Measurements from ENCODE around the gene OGDH. TPM values are rescaled to one million over a fixed set of nuclear protein-coding genes. Genes with fewer than 3 reads are reported as not detected.
"Not testable (repeated sequence)": the region's sequence is repeated elsewhere in the genome, so short reads cannot be mapped to it uniquely, and the experiment has no call there.

The OGDH gene
- total RNA-seq, 2 donors from 2014 or later, result 53.2 to 106 TPM

GRCh38 chr7:44695756-44696155, 89.3 kb downstream of the OGDH start:
- Mint-ChIP-seq H3K36me3 (peaks cover 25 to 39% of the 10 kb centered on the region in 2 donors), H3K27ac (peak overlapping the region in 1 of 2 donors; percentile 9)
- no peak for ATAC-seq

GRCh38 chr7:44696728-44697127, 90.3 kb downstream of the OGDH start:
- ATAC-seq, result no peak
- H3K36me3 Mint-ChIP-seq, result peaks cover 26 to 46% of the 10 kb centered on the region in 2 donors
- peak overlapping the region in 1 of 2 donors; percentile 20 for H3K27ac Mint-ChIP-seq
- no peak for DNase-seq (ENCODE audit: low spot score in 2 of 2)
- no peaks in the 10 kb centered on the region for H3K9me3 Mint-ChIP-seq

More at GRCh38 chr7:44695756-44696155, 89.3 kb downstream of the OGDH start:
- no peak for DNase-seq (ENCODE audit: low spot score in 2 of 2)
- H3K9me3 Mint-ChIP-seq, result no peaks in the 10 kb centered on the region

GRCh38 chr7:44697136-44698045, 91.0 kb downstream of the OGDH start:
- DNase-seq (ENCODE audit: low spot score in 2 of 2) (no peak), ATAC-seq (no peak)
- Mint-ChIP-seq H3K36me3 (peaks cover 26 to 51% of the 10 kb centered on the region in 2 donors), H3K9me3 (no peaks in the 10 kb centered on the region), H3K27ac (peak overlapping the region in 1 of 2 donors; percentile 82)

- DNase-seq (ENCODE audit: low spot score in 2 of 2), result no peak
- Mint-ChIP-seq H3K27ac (peak overlapping the region in 1 of 2 donors; percentile 82), H3K9me3 (no peaks in the 10 kb centered on the region), H3K36me3 (peaks cover 26 to 51% of the 10 kb centered on the region in 2 donors)
- ATAC-seq, result no peak
These were observed 91.7 kb downstream of the OGDH start for GRCh38 chr7:44698046-44698580.

GRCh38 chr7:44699598-44699997, 93.2 kb downstream of the OGDH start:
- Mint-ChIP-seq H3K36me3 (peaks cover 26 to 51% of the 10 kb centered on the region in 2 donors), H3K27ac (peak overlapping the region; percentile 25 to 33)
- not testable (repeated sequence) for ATAC-seq; DNase-seq (ENCODE audit: low spot score in 2 of 2); H3K9me3 Mint-ChIP-seq

GRCh38 chr7:44700322-44700721, 93.9 kb downstream of the OGDH start:
- ATAC-seq (no peak), DNase-seq (ENCODE audit: low spot score in 2 of 2) (no peak)
- peak overlapping the region in 1 of 2 donors; percentile 86 for H3K27ac Mint-ChIP-seq
- peaks cover 26 to 51% of the 10 kb centered on the region in 2 donors for H3K36me3 Mint-ChIP-seq
- no peaks in the 10 kb centered on the region for H3K9me3 Mint-ChIP-seq

- H3K36me3 Mint-ChIP-seq, result peaks cover 8 to 35% of the 10 kb centered on the region in 2 donors
- not testable (repeated sequence) for ATAC-seq; DNase-seq (ENCODE audit: low spot score in 2 of 2); H3K9me3 Mint-ChIP-seq; H3K27ac Mint-ChIP-seq
These were observed 97.0 kb downstream of the OGDH start for GRCh38 chr7:44703391-44703790.

GRCh38 chr7:44703921-44704320, 97.5 kb downstream of the OGDH start:
- H3K27ac Mint-ChIP-seq, result no peak overlapping the region
- DNase-seq (ENCODE audit: low spot score in 2 of 2) (no peak), ATAC-seq (no peak)
- peaks cover 8 to 31% of the 10 kb centered on the region in 2 donors for H3K36me3 Mint-ChIP-seq
- no peaks in the 10 kb centered on the region for H3K9me3 Mint-ChIP-seq

GRCh38 chr7:44705434-44705833, 99.0 kb downstream of the OGDH start:
- peaks cover 4 to 15% of the 10 kb centered on the region in 2 donors for H3K36me3 Mint-ChIP-seq
- H3K27ac Mint-ChIP-seq, result no peak overlapping the region

GRCh38 chr7:44706788-44707557, 100.5 kb downstream of the OGDH start:
- peak overlapping the region in 1 of 2 donors; percentile 60 for H3K27ac Mint-ChIP-seq
- H3K9me3 Mint-ChIP-seq, result no peaks in the 10 kb centered on the region
- ATAC-seq (no peak), DNase-seq (ENCODE audit: low spot score in 2 of 2) (no peak)
- H3K36me3 Mint-ChIP-seq, result peaks cover 0 to 2% of the 10 kb centered on the region in 2 donors

More at GRCh38 chr7:44705434-44705833, 99.0 kb downstream of the OGDH start:
- ATAC-seq (no peak), DNase-seq (ENCODE audit: low spot score in 2 of 2) (no peak)
- H3K9me3 Mint-ChIP-seq, result no peaks in the 10 kb centered on the region

GRCh38 chr7:44707558-44708230, 101.3 kb downstream of the OGDH start:
- no peaks in the 10 kb centered on the region for H3K9me3 Mint-ChIP-seq
- ATAC-seq, result no peak
- DNase-seq (ENCODE audit: low spot score in 2 of 2), result no peak
- H3K27ac Mint-ChIP-seq, result peak overlapping the region; percentile 37 to 50
- no peaks in the 10 kb centered on the region for H3K36me3 Mint-ChIP-seq

- DNase-seq (ENCODE audit: low spot score in 2 of 2) (no peak), ATAC-seq (no peak)
- Mint-ChIP-seq H3K36me3 (no peaks in the 10 kb centered on the region), H3K27ac (peak overlapping the region; percentile 67 to 79), H3K9me3 (no peaks in the 10 kb centered on the region)
These were observed 102.8 kb downstream of the OGDH start for GRCh38 chr7:44709011-44709915.

- no peaks in the 10 kb centered on the region for H3K36me3 Mint-ChIP-seq
- H3K27ac Mint-ChIP-seq, result peak overlapping the region; percentile 67 to 79
- H3K9me3 Mint-ChIP-seq, result no peaks in the 10 kb centered on the region
- ATAC-seq (no peak), DNase-seq (ENCODE audit: low spot score in 2 of 2) (no peak)
These were observed 103.6 kb downstream of the OGDH start for GRCh38 chr7:44709945-44710596.

- no peak for ATAC-seq
- Mint-ChIP-seq H3K27ac (peak overlapping the region; percentile 49 to 92), H3K36me3 (no peaks in the 10 kb centered on the region), H3K9me3 (no peaks in the 10 kb centered on the region)
- no peak for DNase-seq (ENCODE audit: low spot score in 2 of 2)
These were observed 105.1 kb downstream of the OGDH start for GRCh38 chr7:44711528-44711927.

- Mint-ChIP-seq H3K36me3 (no peaks in the 10 kb centered on the region), H3K27ac (peak overlapping the region; percentile 49 to 92), H3K9me3 (no peaks in the 10 kb centered on the region)
- ATAC-seq (no peak), DNase-seq (ENCODE audit: low spot score in 2 of 2) (no peak)
These were observed 105.6 kb downstream of the OGDH start for GRCh38 chr7:44712012-44712411.

All from activated naive CD4-positive, alpha-beta T cell treated with anti-CD3 and anti-CD28 coated beads, Interleukin-2, amount 50 U/mL, for 72 hours (primary cell).